HepG2 (cell line): ENCODE measurements around the gene EEFSEC. TPM values are rescaled to one million over a fixed set of nuclear protein-coding genes. Genes with fewer than 3 reads are reported as not detected.

Source experiments
- ATAC-seq: fragments of 200-7000 bp; cut with Tn5 transposase; 3 replicates; pipeline ENCODE4 v1.9.1; 2020; ENCODE audit warnings: mild to moderate bottlenecking, moderate library complexity
- BruUV-seq: library from RNA; stranded (reverse); fragments of 400-500 nt; replicated peaks from 2 replicates; lab custom pipeline; 2021; lab: Mats Ljungman, UMichigan
- CTCF ChIA-PET: fragments of 300-600 bp; formaldehyde crosslinking; extraction: SDS; loops from one replicate; lab custom pipeline; 2021; ENCODE audit warnings: low total read pairs, inconsistent platforms, low intra/inter-chr PET ratio; lab: Yijun Ruan, JAX
- POLR2A ChIA-PET: fragments of 350-600 bp; sonication (Branson Sonifier 250); formaldehyde crosslinking; loops from one replicate; lab custom pipeline; 2020; ENCODE audit warnings: antibody characterized with exemption, inconsistent platforms; lab: Yijun Ruan, JAX
- DNase-seq: peaks from one replicate; pipeline ENCODE4 v3.0.0-alpha.2; 2015; ENCODE audit warnings: low spot score
- FAIRE-seq: peaks from 3 replicates; lab custom pipeline; 2011; peaks lifted over from hg19 to GRCh38; lab: Jason Lieb, UNC
- H2AFZ ChIP-seq: one replicate; pipeline ENCODE4 v1.6.1; 2011; ENCODE audit warnings: low read length, inconsistent platforms
- H3K27ac ChIP-seq: fragments of 300-600 bp; 3 replicates; pipeline ENCODE4 v1.8.0; 2011; ENCODE audit warnings: mixed run types, mild to moderate bottlenecking, mixed read lengths, low read length, inconsistent platforms; ENCODE audit not compliant: insufficient read depth; ENCODE audit errors: extremely low read length
- H3K27me3 ChIP-seq, 2 experiments: fragments of 200-600 bp in 1 of 2; 2 replicates in 1 of 2; 3 replicates in 1 of 2; pipeline versions ENCODE4 v1.6.0 to v1.8.0; 2011; ENCODE audit warnings: low read length in 2 of 2, mild to moderate bottlenecking in 2 of 2, moderate library complexity in 2 of 2, inconsistent platforms in 1 of 2; ENCODE audit not compliant: insufficient read depth in 2 of 2, control insufficient read depth in 1 of 2
- H3K36me3 ChIP-seq, 2 experiments: fragments of 200-600 bp in 1 of 2; replicated peaks in 1 of 2; 2 replicates in 1 of 2; 3 replicates in 1 of 2; pipeline versions ENCODE4 v1.5.1 to v1.8.0; 2011; ENCODE audit warnings: low read length in 2 of 2, inconsistent platforms in 1 of 2; ENCODE audit not compliant: insufficient read depth in 2 of 2, control insufficient read depth in 1 of 2
- H3K4me1 ChIP-seq: 2 replicates; pipeline ENCODE4 v1.5.1; 2012; ENCODE audit warnings: low read length, inconsistent platforms; ENCODE audit not compliant: insufficient read depth
- H3K4me2 ChIP-seq: 2 replicates; pipeline ENCODE4 v1.6.0; 2011; ENCODE audit warnings: low read depth, low read length, inconsistent platforms
- H3K4me3 ChIP-seq, 3 experiments: fragments of 200-600 bp in 1 of 3; sonication (generic), shearing (Covaris generic) in 1 of 3; replicated peaks in 1 of 3; 2 replicates each; pipeline ENCODE4 v1.5.1; 2011 to 2016; ENCODE audit warnings: low read length in 3 of 3, inconsistent platforms in 2 of 3, low read depth in 2 of 3, mild to moderate bottlenecking in 2 of 3, control low read depth in 1 of 3, mixed read lengths in 1 of 3; ENCODE audit not compliant: insufficient read depth in 1 of 3
- H3K79me2 ChIP-seq: one replicate; pipeline ENCODE4 v1.6.1; 2011; ENCODE audit warnings: low read length, inconsistent platforms; ENCODE audit not compliant: insufficient read depth
- H3K9ac ChIP-seq: 2 replicates; pipeline ENCODE4 v1.6.0; 2011; ENCODE audit warnings: mild to moderate bottlenecking, low read depth, low read length, inconsistent platforms; ENCODE audit not compliant: insufficient read depth
- H3K9me3 ChIP-seq: 2 replicates; pipeline ENCODE4 v1.5.1; 2012; ENCODE audit warnings: mild to moderate bottlenecking, low read length
- H4K20me1 ChIP-seq: 2 replicates; pipeline ENCODE4 v1.6.0; 2011; ENCODE audit warnings: inconsistent platforms, mild to moderate bottlenecking, low read length, moderate library complexity; ENCODE audit not compliant: insufficient read depth
- FOXJ3 ChIP-seq: sonication (generic); formaldehyde crosslinking; IDR thresholded peaks from 2 replicates; pipeline ENCODE4 v1.4.0; 2020; ENCODE audit warnings: missing genetic modification reagents, mild to moderate bottlenecking, borderline replicate concordance
- KDM2A ChIP-seq: sonication (generic); formaldehyde crosslinking; IDR thresholded peaks from 2 replicates; pipeline ENCODE4 v1.4.0; 2020; ENCODE audit warnings: low read depth, missing genetic modification reagents, borderline replicate concordance
- ZNF687 ChIP-seq: sonication (generic); formaldehyde crosslinking; IDR thresholded peaks from 2 replicates; pipeline ENCODE4 v1.5.1; 2020; ENCODE audit warnings: mild to moderate bottlenecking, missing genetic modification reagents, moderate library complexity
- WGBS: methylation state at CpG from one replicate; pipeline ENCODE4 v1.1.6; 2017; ENCODE audit warnings: low lambda C conversion rate; 5-methylcytosine and 5-hydroxymethylcytosine counted together
- in situ Hi-C: cut with HindIII; loops from 2 replicates; pipeline ENCODE4 v1.10.0; 2017; ENCODE audit warnings: low pct_unique_long_range_greater_than_20kb; ENCODE audit not compliant: extremely low pct_ligation_motif_present
- intact Hi-C: fragments of 100-400 bp; cut with micrococcal nuclease; formaldehyde crosslinking; loops from one replicate; pipeline ENCODE4 v1.10.0; 2022; ENCODE audit not compliant: unreplicated experiment
- polyA plus RNA-seq, 8 experiments: library from polyadenylated mRNA; depleted of rRNA in 3 of 8; stranded (reverse) in 7 of 8; unstranded in 1 of 8; fragments of >200 nt; fragmentation: Illumina TruSeq in 4 of 8; extraction: Trizol in 4 of 8; gene quantifications; 2 replicates each; pipeline versions ENCODE4 v1.2.1 to v1.2.3, GENCODE V29; 2011 to 2016; ENCODE audit warnings: low read depth in 4 of 8, missing spikeins in 1 of 8, mixed read lengths in 1 of 8; ENCODE audit not compliant: insufficient read depth in 1 of 8
- total RNA-seq, 5 experiments: library from RNA; depleted of rRNA; stranded (reverse); fragments of >200 nt; fragmentation: Illumina TruSeq; extraction: Trizol; gene quantifications; 2 replicates each; pipeline ENCODE4 v1.2.3, GENCODE V29; 2016; ENCODE audit warnings: low read depth in 1 of 5

EEFSEC gene
- total and polyA plus RNA-seq, 2 of the 13 experiments (the other 11 are each of a cell fraction or from before 2014, with no cell fraction given) = 6.4 to 24.2 TPM

- Histone ChIP-seq H2AFZ (no peak overlapping the region), H3K79me2 (no peaks in the 10 kb centered on the region), H3K4me3 (no peak overlapping the region), H4K20me1 (no peaks in the 10 kb centered on the region), H3K4me1 (peaks cover 20% of the 10 kb centered on the region), H3K27me3 (no peaks in the 10 kb centered on the region), H3K9me3 (no peaks in the 10 kb centered on the region), H3K36me3 (peaks cover 11 to 23% of the 10 kb centered on the region in 2 experiments), H3K27ac (no peak overlapping the region), H3K4me2 (no peak overlapping the region), H3K9ac (no peak overlapping the region)
- BruUV-seq = no TSS peak
- TF ChIP-seq FOXJ3 = no peak
- CTCF ChIA-PET = no interaction called here
- POLR2A ChIA-PET = no interaction called here
- WGBS = 80% methylated on average over 1 of the region's 5 CpGs
- intact Hi-C loops = no loop called here
- ATAC-seq = no peak
- FAIRE-seq = no peak
- in situ Hi-C loops = no loop called here
- DNase-seq = no peak
These were observed 213.9 kb downstream of the EEFSEC start for GRCh38 chr3:128367221-128367620.

- no peak overlapping the region for H3K27ac ChIP-seq
- peaks cover 11 to 23% of the 10 kb centered on the region in 2 experiments for H3K36me3 ChIP-seq
- H3K4me2 ChIP-seq = no peak overlapping the region
- no peak overlapping the region for H3K9ac ChIP-seq
- 96% methylated on average over 4 of the region's 4 CpGs for WGBS
- CTCF ChIA-PET = no interaction called here
- H2AFZ ChIP-seq = no peak overlapping the region
- in situ Hi-C loops (no loop called here), intact Hi-C loops (no loop called here)
- no peak for TF ChIP-seq KDM2A (CRISPR knock-in tag)
- TF ChIP-seq ZNF687 (CRISPR knock-in tag) = 0 out of 2 replicates have a peak, but pooled peaks have one; percentile 19
- ATAC-seq = no peak
- POLR2A ChIA-PET = no interaction called here
- FAIRE-seq = no peak
- H3K79me2 ChIP-seq = no peaks in the 10 kb centered on the region
- DNase-seq = no peak
- peaks cover 17% of the 10 kb centered on the region for H3K4me1 ChIP-seq
- no peaks in the 10 kb centered on the region for H3K27me3 ChIP-seq
- H3K9me3 ChIP-seq = no peaks in the 10 kb centered on the region
- no peak overlapping the region for H3K4me3 ChIP-seq
- no peaks in the 10 kb centered on the region for H4K20me1 ChIP-seq
- BruUV-seq = no TSS peak
These were observed 214.5 kb downstream of the EEFSEC start for GRCh38 chr3:128367761-128368160.
